Hindlimb muscle (tissue), 1 donor: Measurements from ENCODE around the gene ZNF14. TPM values are rescaled to one million over a fixed set of nuclear protein-coding genes. Genes with fewer than 3 reads are reported as not detected.
"Not testable (repeated sequence)": the region's sequence is repeated elsewhere in the genome, so short reads cannot be mapped to it uniquely, and the experiment has no call there.

Experiments
- DNase-seq: peaks from one replicate; pipeline ENCODE4 v3.0.0-alpha.2; 2013
- polyA plus RNA-seq: library from polyadenylated mRNA; unstranded; fragments of 120-200 nt; gene quantifications from one replicate; pipeline ENCODE4 v1.2.1, GENCODE V29; 2013; ENCODE audit not compliant: insufficient read length

Gene ZNF14
- polyA plus RNA-seq, 1 donor, result 4.0 TPM

GRCh38 chr19:19746286-19747213 is 13.6 kb upstream of the ZNF14 start:
- DNase-seq, result no peak

- no peak for DNase-seq
Observed at GRCh38 chr19:19745496-19746285, 12.8 kb upstream of the ZNF14 start.

GRCh38 chr19:19744641-19745040 is 11.7 kb upstream of the ZNF14 start:
- DNase-seq, result no peak

GRCh38 chr19:19743921-19744320 is 11.0 kb upstream of the ZNF14 start:
- DNase-seq, result not testable (repeated sequence)

GRCh38 chr19:19743176-19743575 is 10.3 kb upstream of the ZNF14 start:
- no peak for DNase-seq

- DNase-seq, result no peak
Observed at GRCh38 chr19:19742773-19743172, 9.9 kb upstream of the ZNF14 start.

GRCh38 chr19:19741184-19741583 is 8.3 kb upstream of the ZNF14 start:
- no peak for DNase-seq

- no peak for DNase-seq
Observed at GRCh38 chr19:19740755-19741154, 7.8 kb upstream of the ZNF14 start.

- no peak for DNase-seq
Observed at GRCh38 chr19:19738564-19738963, 5.7 kb upstream of the ZNF14 start.

- DNase-seq, result no peak
Observed at GRCh38 chr19:19737559-19738332, 4.8 kb upstream of the ZNF14 start.

GRCh38 chr19:19721896-19722295 is 11.0 kb downstream of the ZNF14 start:
- DNase-seq, result no peak

- no peak for DNase-seq
Observed at GRCh38 chr19:19719798-19720197, 13.1 kb downstream of the ZNF14 start.

GRCh38 chr19:19711934-19712828 is 20.7 kb downstream of the ZNF14 start:
- no peak for DNase-seq

GRCh38 chr19:19711306-19711933 is 21.5 kb downstream of the ZNF14 start:
- DNase-seq, result no peak

- DNase-seq, result no peak
Observed at GRCh38 chr19:19710506-19710905, 22.4 kb downstream of the ZNF14 start.

GRCh38 chr19:19704836-19705235 is 28.1 kb downstream of the ZNF14 start:
- no peak for DNase-seq

GRCh38 chr19:19700493-19700892 is 32.4 kb downstream of the ZNF14 start:
- not testable (repeated sequence) for DNase-seq

- no peak for DNase-seq
Observed at GRCh38 chr19:19697589-19697988, 35.3 kb downstream of the ZNF14 start.

- DNase-seq, result no peak
Observed at GRCh38 chr19:19696386-19696785, 36.5 kb downstream of the ZNF14 start.

- DNase-seq, result no peak
Observed at GRCh38 chr19:19691683-19692082, 41.2 kb downstream of the ZNF14 start.

- not testable (repeated sequence) for DNase-seq
Observed at GRCh38 chr19:19689023-19689422, 43.9 kb downstream of the ZNF14 start.
